PFSK-1 (cell line): ENCODE data around the gene TMEM219.

ENCODE experiments used
- POLR2AphosphoS5 ChIP-seq: IDR thresholded peaks from 2 replicates; pipeline ENCODE4 v1.6.1; 2012; ENCODE audit warnings: low read depth, mild to moderate bottlenecking, control low read depth, low read length, moderate library complexity
- REST ChIP-seq, 2 experiments: IDR thresholded peaks; 2 replicates each; pipeline versions ENCODE4 v1.6.1 to v1.8.0; 2011 to 2012; ENCODE audit warnings: low read depth in 2 of 2, low read length in 2 of 2, control low read depth in 1 of 2, inconsistent platforms in 1 of 2, mild to moderate bottlenecking in 1 of 2, moderate library complexity in 1 of 2; ENCODE audit not compliant: insufficient read depth in 1 of 2
- SIN3A ChIP-seq: IDR thresholded peaks from 2 replicates; pipeline ENCODE4 v1.6.1; 2012; ENCODE audit warnings: mild to moderate bottlenecking, low read length, moderate library complexity, borderline replicate concordance; ENCODE audit not compliant: insufficient read depth
- TAF1 ChIP-seq: IDR thresholded peaks from 2 replicates; pipeline ENCODE4 v1.6.1; 2012; ENCODE audit warnings: low read length, control low read depth, borderline replicate concordance; ENCODE audit not compliant: insufficient read depth

- TF ChIP-seq TAF1 (no peak), POLR2AphosphoS5 (no peak), REST (IDR thresholded peaks at IDR 0.05; ENCODE audit: insufficient read depth in 1 of 2, low read depth in 2 of 2, low read length in 2 of 2) (no peak), SIN3A (no peak)
Observed at GRCh38 chr16:29986231-29986630, 24.4 kb downstream of the TMEM219 start.
